GM18861 (cell line): ENCODE measurements around the gene SIX3.
A peak's percentile ranks its signal among the peaks of the same experiment; 100 is the strongest.

Experiments used
- ATAC-seq: cut with Tn5 transposase; IDR thresholded peaks from one replicate; pipeline ENCODE4 v1.9.1; 2021; ENCODE audit not compliant: unreplicated experiment

Gene SIX3

GRCh38 chr2:44942304-44943030 is 965 bp downstream of the SIX3 start:
- no peak for ATAC-seq

- ATAC-seq, result no peak
Observed at GRCh38 chr2:44943031-44943692, 1.7 kb downstream of the SIX3 start.

GRCh38 chr2:44943693-44944101 is 2.2 kb downstream of the SIX3 start:
- no peak for ATAC-seq

GRCh38 chr2:44944102-44944951 is 2.8 kb downstream of the SIX3 start:
- ATAC-seq, result no peak

- ATAC-seq, result no peak
Observed at GRCh38 chr2:44944952-44945612, 3.6 kb downstream of the SIX3 start.

- no peak for ATAC-seq
Observed at GRCh38 chr2:44945676-44946371, 4.3 kb downstream of the SIX3 start.

- ATAC-seq, result no peak
Observed at GRCh38 chr2:44946372-44947027, 5.0 kb downstream of the SIX3 start.

GRCh38 chr2:44947028-44947375 is 5.5 kb downstream of the SIX3 start:
- no peak for ATAC-seq

- ATAC-seq, result no peak
Observed at GRCh38 chr2:44948565-44949328, 7.2 kb downstream of the SIX3 start.

- no peak for ATAC-seq
Observed at GRCh38 chr2:44949329-44950151, 8.0 kb downstream of the SIX3 start.

- ATAC-seq, result no peak
Observed at GRCh38 chr2:44950646-44951045, 9.1 kb downstream of the SIX3 start.

- ATAC-seq, result no peak
Observed at GRCh38 chr2:44951124-44951523, 9.6 kb downstream of the SIX3 start.

GRCh38 chr2:44951714-44952113 is 10.2 kb downstream of the SIX3 start:
- ATAC-seq, result no peak

- ATAC-seq, result peak; percentile 53
Observed at GRCh38 chr2:44952143-44952805, 10.8 kb downstream of the SIX3 start.

GRCh38 chr2:44952806-44953498 is 11.4 kb downstream of the SIX3 start:
- no peak for ATAC-seq

GRCh38 chr2:44953499-44953883 is 12.0 kb downstream of the SIX3 start:
- no peak for ATAC-seq

GRCh38 chr2:44954447-44954888 is 13.0 kb downstream of the SIX3 start:
- no peak for ATAC-seq
